Loucy (cell line): Measurements from ENCODE around the gene IL16.
"Not testable (repeated sequence)": the region's sequence is repeated elsewhere in the genome, so short reads cannot be mapped to it uniquely, and the experiment has no call there.

ENCODE experiments used
- EZH2phosphoT487 ChIP-seq: fragments of 200-600 bp; IDR thresholded peaks from 2 replicates; pipeline ENCODE4 v1.6.1; 2018; ENCODE audit warnings: antibody characterized with exemption, mild to moderate bottlenecking, moderate library complexity, borderline replicate concordance
- TF ChIP-seq, protein P1 (sequence below): fragments of 200-600 bp; sonication (generic); conservative IDR thresholded peaks from 2 replicates; pipeline ENCODE4 v1.5.1; 2014; ENCODE audit warnings: mild to moderate bottlenecking, antibody characterized with exemption, low read length

DNA sequence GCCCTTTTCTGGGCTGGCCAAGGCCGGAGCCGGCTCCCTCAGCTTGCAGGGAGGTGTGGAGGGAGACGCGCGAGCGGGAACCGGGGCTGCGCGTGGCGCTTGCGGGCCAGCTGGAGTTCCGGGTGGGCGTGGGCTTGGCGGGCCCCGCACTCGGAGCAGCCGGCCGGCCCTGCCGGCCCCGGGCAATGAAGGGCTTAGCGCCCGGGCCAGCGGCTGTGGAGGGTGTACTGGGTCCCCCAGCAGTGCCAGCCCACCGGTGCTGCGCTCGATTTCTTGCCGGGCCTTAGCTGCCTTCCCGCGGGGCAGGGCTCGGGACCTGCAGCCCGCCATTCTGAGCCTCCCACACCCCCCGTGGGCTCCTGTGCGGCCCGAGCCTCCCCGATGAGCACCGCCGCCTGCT is 38.1 kb upstream of the IL16 start:
- TF ChIP-seq, protein P1, sequence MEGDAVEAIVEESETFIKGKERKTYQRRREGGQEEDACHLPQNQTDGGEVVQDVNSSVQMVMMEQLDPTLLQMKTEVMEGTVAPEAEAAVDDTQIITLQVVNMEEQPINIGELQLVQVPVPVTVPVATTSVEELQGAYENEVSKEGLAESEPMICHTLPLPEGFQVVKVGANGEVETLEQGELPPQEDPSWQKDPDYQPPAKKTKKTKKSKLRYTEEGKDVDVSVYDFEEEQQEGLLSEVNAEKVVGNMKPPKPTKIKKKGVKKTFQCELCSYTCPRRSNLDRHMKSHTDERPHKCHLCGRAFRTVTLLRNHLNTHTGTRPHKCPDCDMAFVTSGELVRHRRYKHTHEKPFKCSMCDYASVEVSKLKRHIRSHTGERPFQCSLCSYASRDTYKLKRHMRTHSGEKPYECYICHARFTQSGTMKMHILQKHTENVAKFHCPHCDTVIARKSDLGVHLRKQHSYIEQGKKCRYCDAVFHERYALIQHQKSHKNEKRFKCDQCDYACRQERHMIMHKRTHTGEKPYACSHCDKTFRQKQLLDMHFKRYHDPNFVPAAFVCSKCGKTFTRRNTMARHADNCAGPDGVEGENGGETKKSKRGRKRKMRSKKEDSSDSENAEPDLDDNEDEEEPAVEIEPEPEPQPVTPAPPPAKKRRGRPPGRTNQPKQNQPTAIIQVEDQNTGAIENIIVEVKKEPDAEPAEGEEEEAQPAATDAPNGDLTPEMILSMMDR, result not testable (repeated sequence)
- not testable (repeated sequence) for TF ChIP-seq EZH2phosphoT487
